HEK293 (cell line): ENCODE results near the gene C16orf95.
A peak's percentile ranks its signal among the peaks of the same experiment; 100 is the strongest.

Experiments used
- GLIS2 ChIP-seq: fragments of 450-650 bp; formaldehyde crosslinking; IDR thresholded peaks from 2 replicates; pipeline ENCODE4 v1.5.1; 2016; ENCODE audit warnings: missing biosample characterization, missing genetic modification characterization
- KLF1 ChIP-seq: fragments of 450-650 bp; formaldehyde crosslinking; IDR thresholded peaks from 2 replicates; pipeline ENCODE4 v1.5.1; 2016; ENCODE audit warnings: missing biosample characterization, missing genetic modification characterization
- KLF17 ChIP-seq: fragments of 450-650 bp; formaldehyde crosslinking; IDR thresholded peaks from 2 replicates; pipeline ENCODE4 v1.5.1; 2016; ENCODE audit warnings: missing biosample characterization, missing genetic modification characterization
- KLF8 ChIP-seq: fragments of 450-650 bp; formaldehyde crosslinking; IDR thresholded peaks from 2 replicates; pipeline ENCODE4 v1.5.1; 2016; ENCODE audit warnings: missing biosample characterization, missing genetic modification characterization
- PRDM10 ChIP-seq: fragments of 450-650 bp; formaldehyde crosslinking; IDR thresholded peaks from 2 replicates; pipeline ENCODE4 v1.5.1; 2016; ENCODE audit warnings: missing biosample characterization, missing genetic modification characterization
- PRDM4 ChIP-seq: fragments of 450-650 bp; formaldehyde crosslinking; IDR thresholded peaks from 2 replicates; pipeline ENCODE4 v1.5.1; 2017; ENCODE audit warnings: missing biosample characterization, missing genetic modification characterization
- PRDM6 ChIP-seq: fragments of 450-650 bp; formaldehyde crosslinking; IDR thresholded peaks from 2 replicates; pipeline ENCODE4 v1.5.1; 2017; ENCODE audit warnings: missing biosample characterization, missing genetic modification characterization
- YY1 ChIP-seq: fragments of 450-650 bp; formaldehyde crosslinking; IDR thresholded peaks from 2 replicates; pipeline ENCODE4 v1.5.1; 2018; ENCODE audit warnings: missing biosample characterization, missing genetic modification characterization
- ZBTB10 ChIP-seq: fragments of 450-650 bp; formaldehyde crosslinking; IDR thresholded peaks from 2 replicates; pipeline ENCODE4 v1.5.1; 2016; ENCODE audit warnings: missing biosample characterization, missing genetic modification characterization
- ZBTB26 ChIP-seq: fragments of 450-650 bp; formaldehyde crosslinking; optimal IDR thresholded peaks from 2 replicates; pipeline ENCODE3; 2016; ENCODE audit warnings: missing biosample characterization, mild to moderate bottlenecking, missing genetic modification characterization
- ZEB2 ChIP-seq: fragments of 450-650 bp; formaldehyde crosslinking; IDR thresholded peaks from 2 replicates; pipeline ENCODE4 v1.5.1; 2016; ENCODE audit warnings: missing biosample characterization, missing genetic modification characterization
- ZIC2 ChIP-seq: fragments of 450-650 bp; formaldehyde crosslinking; IDR thresholded peaks from 2 replicates; pipeline ENCODE4 v1.5.1; 2016; ENCODE audit warnings: missing biosample characterization, missing genetic modification characterization
- ZNF112 ChIP-seq: fragments of 450-650 bp; formaldehyde crosslinking; IDR thresholded peaks from 2 replicates; pipeline ENCODE4 v1.5.0; 2017; ENCODE audit warnings: missing biosample characterization, missing genetic modification characterization
- ZNF140 ChIP-seq: fragments of 450-650 bp; formaldehyde crosslinking; IDR thresholded peaks from 2 replicates; pipeline ENCODE4 v1.5.1; 2016; ENCODE audit warnings: missing biosample characterization, missing genetic modification characterization
- ZNF16 ChIP-seq: fragments of 450-650 bp; formaldehyde crosslinking; IDR thresholded peaks from 2 replicates; pipeline ENCODE4 v1.5.1; 2016; ENCODE audit warnings: low read depth, missing biosample characterization, missing genetic modification characterization
- ZNF341 ChIP-seq: fragments of 450-650 bp; formaldehyde crosslinking; IDR thresholded peaks from 2 replicates; pipeline ENCODE4; 2016; ENCODE audit warnings: low read depth, missing biosample characterization, missing genetic modification characterization
- ZNF433 ChIP-seq: fragments of 450-650 bp; formaldehyde crosslinking; IDR thresholded peaks from 2 replicates; pipeline ENCODE4 v1.5.1; 2016; ENCODE audit warnings: missing biosample characterization, missing genetic modification characterization, low read depth
- ZNF513 ChIP-seq: fragments of 450-650 bp; IDR thresholded peaks from 2 replicates; pipeline ENCODE4 v1.5.1; 2018; ENCODE audit warnings: missing biosample characterization, missing genetic modification characterization
- ZNF621 ChIP-seq: fragments of 450-650 bp; formaldehyde crosslinking; IDR thresholded peaks from 2 replicates; pipeline ENCODE4 v1.5.1; 2017; ENCODE audit warnings: missing biosample characterization, missing genetic modification characterization
- ZNF623 ChIP-seq: fragments of 450-650 bp; formaldehyde crosslinking; IDR thresholded peaks from 2 replicates; pipeline ENCODE4 v1.5.1; 2016; ENCODE audit warnings: missing biosample characterization, missing genetic modification characterization
- ZNF660 ChIP-seq: fragments of 450-650 bp; IDR thresholded peaks from 2 replicates; pipeline ENCODE4 v1.5.1; 2018; ENCODE audit warnings: missing biosample characterization, mild to moderate bottlenecking, missing genetic modification characterization
- ZNF707 ChIP-seq: fragments of 450-650 bp; formaldehyde crosslinking; IDR thresholded peaks from 2 replicates; pipeline ENCODE4 v1.5.1; 2016; ENCODE audit warnings: missing biosample characterization, missing genetic modification characterization
- ZSCAN23 ChIP-seq: fragments of 450-650 bp; formaldehyde crosslinking; IDR thresholded peaks from 2 replicates; pipeline ENCODE4 v1.5.1; 2016; ENCODE audit warnings: missing biosample characterization, missing genetic modification characterization
- ZXDB ChIP-seq: fragments of 450-650 bp; formaldehyde crosslinking; IDR thresholded peaks from 2 replicates; pipeline ENCODE4 v1.5.1; 2016; ENCODE audit warnings: missing biosample characterization, missing genetic modification characterization

C16orf95 gene

GRCh38 chr16:87316923-87317749 is at the start of gene C16orf95 (continued):
- no peak for TF ChIP-seq ZNF341 (tag by site-specific recombination)
- peak; percentile 48 for TF ChIP-seq KLF1
- TF ChIP-seq KLF17: no peak; the same call in 1 of the 2 replicates
- peak; percentile 87 for TF ChIP-seq ZBTB26 (tag by site-specific recombination)
- TF ChIP-seq ZNF140 (tag by site-specific recombination): no peak
- TF ChIP-seq YY1 (tag by site-specific recombination): peak; percentile 49; the same call in 1 of the 2 replicates
- no peak for TF ChIP-seq ZNF621
- TF ChIP-seq ZNF707 (tag by site-specific recombination): no peak
- TF ChIP-seq ZNF513: peak; percentile 48; the same call in 1 of the 2 replicates
- no peak; the same call in 1 of the 2 replicates for TF ChIP-seq PRDM10
- TF ChIP-seq ZNF623 (tag by site-specific recombination): no peak; the same call in 1 of the 2 replicates
- TF ChIP-seq GLIS2 (tag by site-specific recombination): peak; percentile 52; the same call in 1 of the 2 replicates
- 0 out of 2 replicates have a peak, but pooled peaks have one; percentile 38 for TF ChIP-seq ZSCAN23 (tag by site-specific recombination)
- TF ChIP-seq ZEB2 (tag by site-specific recombination): no peak; the same call in 1 of the 2 replicates
- TF ChIP-seq ZNF16 (tag by site-specific recombination): no peak
- no peak for TF ChIP-seq ZNF433 (tag by site-specific recombination)
- TF ChIP-seq PRDM4 (tag by site-specific recombination): peak; percentile 54; the same call in 1 of the 2 replicates
- TF ChIP-seq KLF8 (tag by site-specific recombination): no peak
- no peak for TF ChIP-seq ZNF112 (tag by site-specific recombination)
- peak; percentile 73 for TF ChIP-seq ZXDB (tag by site-specific recombination)
- TF ChIP-seq PRDM6 (tag by site-specific recombination): no peak
- TF ChIP-seq ZBTB10 (tag by site-specific recombination): peak; percentile 69; the same call in 1 of the 2 replicates
- TF ChIP-seq ZIC2 (tag by site-specific recombination): peak; percentile 61
- TF ChIP-seq ZNF660 (tag by site-specific recombination): peak; percentile 69; the same call in 1 of the 2 replicates
